DMS79 (cell line): ENCODE results near the gene ZMPSTE24.
"Not testable (repeated sequence)": the region's sequence is repeated elsewhere in the genome, so short reads cannot be mapped to it uniquely, and the experiment has no call there.

Experiments used
- DNase-seq: peaks from one replicate; lab custom pipeline; 2025; lab: John Stamatoyannopoulos, UW

The ZMPSTE24 gene

GRCh38 chr1:40318970-40319621 lies 61.1 kb downstream of the ZMPSTE24 start:
- DNase-seq, result no peak

- DNase-seq, result not testable (repeated sequence)
Measured at GRCh38 chr1:40331403-40331802, 73.4 kb downstream of the ZMPSTE24 start.

- no peak for DNase-seq
Measured at GRCh38 chr1:40332695-40333094, 74.7 kb downstream of the ZMPSTE24 start.

GRCh38 chr1:40337443-40337842 lies 79.4 kb downstream of the ZMPSTE24 start:
- no peak for DNase-seq

- peak; percentile 53 for DNase-seq
Measured at GRCh38 chr1:40338745-40339419, 80.8 kb downstream of the ZMPSTE24 start.

GRCh38 chr1:40339420-40340323 lies 81.6 kb downstream of the ZMPSTE24 start:
- no peak for DNase-seq

GRCh38 chr1:40341491-40342380 lies 83.7 kb downstream of the ZMPSTE24 start:
- DNase-seq, result no peak

GRCh38 chr1:40342381-40342717 lies 84.3 kb downstream of the ZMPSTE24 start:
- not testable (repeated sequence) for DNase-seq
